Measurements from ENCODE around the gene TNFSF13.

TNFSF13 gene

DNA sequence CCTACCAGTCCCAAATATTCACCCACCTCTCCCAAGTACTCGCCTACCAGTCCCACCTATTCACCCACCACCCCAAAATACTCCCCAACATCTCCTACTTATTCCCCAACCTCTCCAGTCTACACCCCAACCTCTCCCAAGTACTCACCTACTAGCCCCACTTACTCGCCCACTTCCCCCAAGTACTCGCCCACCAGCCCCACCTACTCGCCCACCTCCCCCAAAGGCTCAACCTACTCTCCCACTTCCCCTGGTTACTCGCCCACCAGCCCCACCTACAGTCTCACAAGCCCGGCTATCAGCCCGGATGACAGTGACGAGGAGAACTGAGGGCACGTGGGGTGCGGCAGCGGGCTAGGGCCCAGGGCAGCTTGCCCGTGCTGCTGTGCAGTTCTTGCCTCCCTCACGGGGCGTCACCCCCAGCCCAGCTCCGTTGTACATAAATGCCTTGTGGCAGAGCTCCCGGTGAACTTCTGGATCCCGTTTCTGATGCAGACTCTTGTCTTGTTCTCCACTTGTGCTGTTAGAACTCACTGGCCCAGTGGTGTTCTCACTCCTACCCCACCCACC lies 44.6 kb upstream of the TNFSF13 start:
- no peak for DNase-seq (ENCODE audit: low read depth)
- H3K4me3 ChIP-seq (ENCODE audit: control insufficient read depth, low read depth, low read length): no peak overlapping the region
- TF ChIP-seq CTCF (conservative IDR thresholded peaks at IDR 0.05; ENCODE audit: control insufficient read depth, insufficient read depth, low read depth, low read length): no peak

DNA sequence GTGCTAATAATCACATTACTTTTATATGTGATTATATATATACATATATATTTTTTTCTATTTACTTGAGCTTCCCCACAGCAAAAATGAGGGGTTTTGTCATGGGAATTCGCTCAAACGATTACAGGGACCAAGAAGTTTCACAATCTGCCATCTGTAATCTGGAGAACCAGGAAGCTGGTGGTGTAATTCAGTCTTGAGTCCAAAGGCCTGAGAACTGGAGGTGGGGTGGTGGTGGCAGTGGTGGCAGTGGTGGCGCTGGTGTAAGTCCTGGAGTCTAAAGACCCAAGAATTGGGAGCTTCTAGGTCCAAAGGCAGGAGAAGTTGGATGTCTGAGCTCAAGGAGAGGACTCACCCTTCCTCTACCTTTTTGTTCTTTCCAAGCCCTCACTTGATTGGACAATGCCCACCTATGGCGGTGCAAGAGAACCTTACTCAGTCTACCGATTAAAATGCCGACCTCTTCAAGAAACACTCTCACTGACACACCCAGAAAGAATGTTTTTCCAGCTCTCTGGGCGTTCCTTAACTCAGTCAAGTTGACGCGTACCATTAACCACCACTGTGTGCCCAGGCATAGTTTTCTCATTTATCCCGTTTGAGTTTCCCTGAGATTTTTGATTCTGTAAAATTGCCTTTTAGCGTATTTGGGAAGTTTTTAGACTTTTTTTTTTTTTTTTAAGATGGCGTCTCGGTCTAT lies 42.5 kb upstream of the TNFSF13 start:
- no peak for TF ChIP-seq CTCF (conservative IDR thresholded peaks at IDR 0.05; ENCODE audit: control insufficient read depth, insufficient read depth, low read depth, low read length)
- H3K4me3 ChIP-seq (ENCODE audit: control insufficient read depth, low read depth, low read length): no peak overlapping the region
- DNase-seq (ENCODE audit: low read depth): no peak

GRCh38 chr17:7523033-7523432 lies 35.5 kb upstream of the TNFSF13 start:
- DNase-seq (ENCODE audit: low read depth): peak; percentile 20
- TF ChIP-seq CTCF (conservative IDR thresholded peaks at IDR 0.05; ENCODE audit: control insufficient read depth, insufficient read depth, low read depth, low read length): peak; percentile 35
- no peak overlapping the region for H3K4me3 ChIP-seq (ENCODE audit: control insufficient read depth, low read depth, low read length)

DNA sequence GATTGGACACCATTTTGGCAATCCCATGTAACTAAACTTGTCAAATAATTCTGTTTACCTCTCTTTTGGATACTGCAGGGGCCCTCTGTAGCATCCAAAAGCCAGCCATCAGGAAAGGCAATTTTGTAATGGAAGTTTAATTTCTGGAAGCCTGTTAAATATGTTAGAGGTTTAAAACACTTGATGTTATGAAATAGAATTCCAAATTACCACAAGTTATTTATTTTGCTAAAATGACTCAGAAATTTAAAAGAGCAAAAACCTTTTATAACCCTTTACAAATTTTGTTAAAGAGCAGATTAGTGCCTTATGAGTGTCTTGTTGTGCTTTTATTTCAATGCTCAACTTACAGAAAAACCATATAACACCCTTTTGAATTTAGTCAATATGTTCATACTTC lies 29.7 kb upstream of the TNFSF13 start:
- no peak for TF ChIP-seq CTCF (conservative IDR thresholded peaks at IDR 0.05; ENCODE audit: control insufficient read depth, insufficient read depth, low read depth, low read length)
- no peak for DNase-seq (ENCODE audit: low read depth)
- no peak overlapping the region for H3K4me3 ChIP-seq (ENCODE audit: control insufficient read depth, low read depth, low read length)

- TF ChIP-seq CTCF (conservative IDR thresholded peaks at IDR 0.05; ENCODE audit: control insufficient read depth, insufficient read depth, low read depth, low read length): no peak
- no peak for DNase-seq (ENCODE audit: low read depth)
Observed at GRCh38 chr17:7530023-7530900, 28.3 kb upstream of the TNFSF13 start.

DNA sequence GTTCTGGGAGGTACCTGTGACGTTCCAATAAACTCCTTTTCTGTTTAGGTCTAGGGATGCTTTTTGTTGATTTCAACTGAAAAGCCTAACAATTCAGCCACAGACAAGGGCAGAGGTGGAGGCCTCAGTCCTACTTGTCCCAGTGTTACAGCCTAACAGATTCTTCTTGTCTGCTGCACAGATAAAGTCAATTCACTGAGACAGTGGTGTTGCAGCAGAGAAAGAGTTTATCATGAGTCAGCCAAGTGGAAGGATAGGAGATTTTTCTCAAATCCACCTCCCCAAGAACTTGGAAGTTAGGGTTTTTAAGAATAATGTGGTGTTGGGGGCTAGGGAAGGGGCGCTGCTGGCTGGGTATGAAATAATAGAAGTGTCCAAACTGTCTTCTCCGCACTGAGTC lies 20.5 kb upstream of the TNFSF13 start:
- no peak for DNase-seq (ENCODE audit: low read depth)
- H3K4me3 ChIP-seq (ENCODE audit: control insufficient read depth, low read depth, low read length): no peak overlapping the region
- TF ChIP-seq CTCF (conservative IDR thresholded peaks at IDR 0.05; ENCODE audit: control insufficient read depth, insufficient read depth, low read depth, low read length): no peak

More at GRCh38 chr17:7530023-7530900, 28.3 kb upstream of the TNFSF13 start:
- H3K4me3 ChIP-seq (ENCODE audit: control insufficient read depth, low read depth, low read length): no peak overlapping the region

Data from fibroblast of mammary gland (primary cell).